Sigmoid colon (tissue), 7 donors: Measurements from ENCODE around the gene GALR3. TPM values are rescaled to one million over a fixed set of nuclear protein-coding genes. Genes with fewer than 3 reads are reported as not detected.

Experiments used
- DNase-seq: peaks from one replicate; pipeline ENCODE4 v3.0.0-alpha.2; 2019
- H3K27ac ChIP-seq, 4 donors: fragments of 200-600 bp; sonication (generic); one replicate each; pipeline ENCODE4 v1.5.1; 2016 to 2019; ENCODE audit warnings: mild to moderate bottlenecking in 1 of 4
- H3K27me3 ChIP-seq, 3 donors: fragments of 200-600 bp; sonication (generic); one replicate each; pipeline ENCODE4 v1.5.1; 2019; ENCODE audit warnings: mild to moderate bottlenecking in 1 of 3
- H3K36me3 ChIP-seq, 4 donors: fragments of 200-600 bp; sonication (generic); one replicate each; pipeline ENCODE4 v1.5.1; 2016 to 2019
- H3K4me1 ChIP-seq, 4 donors: fragments of 200-600 bp; sonication (generic); one replicate each; pipeline ENCODE4 v1.5.1; 2017 to 2019
- H3K4me3 ChIP-seq, 4 donors: fragments of 200-600 bp; sonication (generic); one replicate each; pipeline ENCODE4 v1.5.1; 2017 to 2019; ENCODE audit warnings: mild to moderate bottlenecking in 2 of 4, moderate library complexity in 1 of 4
- H3K9me3 ChIP-seq, 4 donors: fragments of 200-600 bp in 3 of 4; sonication (generic) in 3 of 4; one replicate each; pipeline versions ENCODE4 v1.5.1 to v1.6.1; 2013 to 2019
- EP300 ChIP-seq, 4 donors: sonication (generic); formaldehyde crosslinking; IDR thresholded peaks; one replicate each; pipeline ENCODE4 v1.6.1; 2017; ENCODE audit warnings: antibody characterized with exemption in 4 of 4
- POLR2A ChIP-seq, 2 donors: fragments of 450-650 bp; IDR thresholded peaks; one replicate each; pipeline ENCODE4 v1.6.1; 2016; ENCODE audit warnings: antibody characterized with exemption in 2 of 2, mild to moderate bottlenecking in 2 of 2, moderate library complexity in 2 of 2
- POLR2AphosphoS5 ChIP-seq, 4 donors: sonication (generic); formaldehyde crosslinking; IDR thresholded peaks; one replicate each; pipeline ENCODE4 v1.6.1; 2017; ENCODE audit warnings: antibody characterized with exemption in 4 of 4
- WGBS, 2 donors: extraction: QIAGEN DNeasy Blood & Tissue Kit; methylation state at CpG; one replicate each; pipeline ENCODE4 v1.1.7; 2013; 5-methylcytosine and 5-hydroxymethylcytosine counted together
- intact Hi-C: fragments of 100-400 bp; cut with DNase I; formaldehyde crosslinking; loops from one replicate; pipeline ENCODE4 v1.15.1; 2023
- polyA plus RNA-seq, 3 donors: library from polyadenylated mRNA; stranded (reverse); fragments of 200-250 nt; gene quantifications; one replicate each; pipeline ENCODE4 v1.2.3, GENCODE V29; 2013
- total RNA-seq, 4 donors: library from RNA; depleted of rRNA; stranded (reverse); fragments of >200 nt; gene quantifications; one replicate each; pipeline ENCODE4 v1.1.0, GENCODE V29; 2016
- TF ChIP-seq, protein P1 (sequence below), 4 experiments: fragments of 450-650 bp in 3 of 4; fragments of 200-600 bp in 1 of 4; IDR thresholded peaks; one replicate each; pipeline ENCODE4 v1.5.1; 2016 to 2019; ENCODE audit warnings: antibody characterized with exemption in 4 of 4, mild to moderate bottlenecking in 3 of 4, moderate library complexity in 2 of 4
- donor health status: healthy with polysubstance abuse.
- donor health status: Bipolar disorder and iron deficiency.
- donor health status: healthy.

The GALR3 gene
- total and polyA plus RNA-seq, 7 donors: not detected

DNA sequence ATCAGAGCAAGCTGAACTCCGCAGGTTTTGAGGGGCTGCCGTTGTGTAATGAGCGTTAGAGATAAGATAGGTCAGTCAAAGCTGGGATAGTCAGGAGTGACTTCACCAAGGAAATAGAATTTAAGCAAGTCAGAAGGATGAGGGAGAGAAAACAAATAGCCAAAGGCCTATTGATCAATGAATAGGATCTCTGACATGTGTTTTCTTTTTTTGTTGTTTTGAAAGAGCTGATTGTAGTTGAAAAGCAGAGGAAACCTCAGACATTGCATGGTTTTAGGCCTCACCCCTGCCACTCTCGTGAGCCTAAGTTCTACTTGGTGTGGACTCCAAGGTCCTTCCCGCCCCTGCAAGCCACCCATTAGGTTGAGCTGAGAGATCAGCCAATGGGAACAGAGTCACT, 29.2 kb downstream of the GALR3 start:
- H3K4me1 ChIP-seq: peaks cover 0 to 48% (median 38%) of the 10 kb centered on the region in 4 donors
- no peak overlapping the region for H3K27ac ChIP-seq
- TF ChIP-seq, protein P1, sequence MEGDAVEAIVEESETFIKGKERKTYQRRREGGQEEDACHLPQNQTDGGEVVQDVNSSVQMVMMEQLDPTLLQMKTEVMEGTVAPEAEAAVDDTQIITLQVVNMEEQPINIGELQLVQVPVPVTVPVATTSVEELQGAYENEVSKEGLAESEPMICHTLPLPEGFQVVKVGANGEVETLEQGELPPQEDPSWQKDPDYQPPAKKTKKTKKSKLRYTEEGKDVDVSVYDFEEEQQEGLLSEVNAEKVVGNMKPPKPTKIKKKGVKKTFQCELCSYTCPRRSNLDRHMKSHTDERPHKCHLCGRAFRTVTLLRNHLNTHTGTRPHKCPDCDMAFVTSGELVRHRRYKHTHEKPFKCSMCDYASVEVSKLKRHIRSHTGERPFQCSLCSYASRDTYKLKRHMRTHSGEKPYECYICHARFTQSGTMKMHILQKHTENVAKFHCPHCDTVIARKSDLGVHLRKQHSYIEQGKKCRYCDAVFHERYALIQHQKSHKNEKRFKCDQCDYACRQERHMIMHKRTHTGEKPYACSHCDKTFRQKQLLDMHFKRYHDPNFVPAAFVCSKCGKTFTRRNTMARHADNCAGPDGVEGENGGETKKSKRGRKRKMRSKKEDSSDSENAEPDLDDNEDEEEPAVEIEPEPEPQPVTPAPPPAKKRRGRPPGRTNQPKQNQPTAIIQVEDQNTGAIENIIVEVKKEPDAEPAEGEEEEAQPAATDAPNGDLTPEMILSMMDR (IDR thresholded peaks at IDR 0.05): no peak
- TF ChIP-seq EP300 (IDR thresholded peaks at IDR 0.05) (no peak), POLR2AphosphoS5 (IDR thresholded peaks at IDR 0.05) (no peak), POLR2A (IDR thresholded peaks at IDR 0.05) (no peak)
- no peak overlapping the region for H3K4me3 ChIP-seq
- no peaks in the 10 kb centered on the region for H3K27me3 ChIP-seq
- no peaks in the 10 kb centered on the region for H3K9me3 ChIP-seq
- peaks cover 0 to 56% (median 39%) of the 10 kb centered on the region in 4 donors for H3K36me3 ChIP-seq
- intact Hi-C loops: no loop called here
- WGBS, 2 donors: 86 to 92% methylated on average over 5 of the region's 5 CpGs
- DNase-seq: no peak

DNA sequence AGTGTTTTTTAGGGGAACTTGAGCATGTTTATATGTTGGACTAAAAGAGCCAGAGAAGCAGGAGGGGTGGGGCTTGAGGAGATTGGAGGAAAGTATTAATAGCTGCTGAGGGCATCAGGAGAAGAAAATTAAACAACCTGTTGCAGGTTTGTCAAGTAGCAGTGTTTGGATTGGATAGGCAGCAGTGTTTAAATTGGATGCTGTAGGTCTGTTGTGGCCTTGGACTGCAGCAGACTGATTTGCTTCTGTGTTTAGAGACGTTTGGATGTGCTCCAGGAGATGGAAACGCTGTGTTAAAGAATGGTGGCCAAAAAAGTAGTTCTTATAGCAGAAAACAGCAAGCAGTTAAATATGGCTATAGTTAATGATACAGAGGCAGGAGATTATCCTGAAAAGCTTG, 31.8 kb downstream of the GALR3 start:
- H3K9me3 ChIP-seq: no peaks in the 10 kb centered on the region
- H3K36me3 ChIP-seq: peaks cover 0 to 81% (median 59%) of the 10 kb centered on the region in 4 donors
- no peak overlapping the region for H3K4me3 ChIP-seq
- no peaks in the 10 kb centered on the region for H3K27me3 ChIP-seq
- H3K4me1 ChIP-seq: peaks cover 0 to 37% (median 25%) of the 10 kb centered on the region in 4 donors
- no peak for DNase-seq
- peak overlapping the region; percentile 25 to 61 (median 50) for H3K27ac ChIP-seq
- TF ChIP-seq, protein P1 (IDR thresholded peaks at IDR 0.05): no peak
- peak in 1 of 4 donors; percentile 19 for TF ChIP-seq POLR2AphosphoS5 (IDR thresholded peaks at IDR 0.05)
- intact Hi-C loops: no loop called here
- 60 to 65% methylated on average over 2 of the region's 2 CpGs for WGBS, 2 donors

DNA sequence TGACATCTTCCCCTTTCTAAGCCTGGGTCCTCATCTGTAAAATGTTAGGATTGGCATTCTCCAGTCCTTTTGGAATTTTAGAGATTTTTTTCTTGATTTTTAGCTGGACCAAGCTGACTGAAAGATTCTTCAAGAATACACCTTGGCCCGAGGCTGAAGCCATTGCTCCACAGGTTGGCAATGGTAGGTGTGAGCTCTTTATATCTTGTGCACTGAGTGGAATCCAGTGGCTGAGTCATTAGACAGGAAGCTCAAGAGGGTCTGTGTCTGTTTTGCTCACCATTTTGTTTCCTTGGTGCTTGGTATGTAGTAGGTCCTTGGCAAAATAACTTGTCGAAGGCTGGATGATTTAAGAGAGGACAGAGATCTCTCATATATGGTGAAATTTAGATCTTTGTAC, 32.3 kb downstream of the GALR3 start:
- peaks cover 2 to 86% (median 65%) of the 10 kb centered on the region in 4 donors for H3K36me3 ChIP-seq
- no peaks in the 10 kb centered on the region for H3K27me3 ChIP-seq
- WGBS, 2 donors: 95 to 96% methylated on average over 2 of the region's 2 CpGs
- H3K9me3 ChIP-seq: no peaks in the 10 kb centered on the region
- peaks cover 0 to 32% (median 20%) of the 10 kb centered on the region in 4 donors for H3K4me1 ChIP-seq
- DNase-seq: no peak
- intact Hi-C loops: no loop called here
- TF ChIP-seq POLR2A (IDR thresholded peaks at IDR 0.05) (no peak), EP300 (IDR thresholded peaks at IDR 0.05) (no peak), POLR2AphosphoS5 (IDR thresholded peaks at IDR 0.05) (no peak)
- TF ChIP-seq, protein P1 (IDR thresholded peaks at IDR 0.05): no peak
- peak overlapping the region in 3 of 4 donors; percentile 50 to 61 (median 51) for H3K27ac ChIP-seq
- no peak overlapping the region for H3K4me3 ChIP-seq

DNA sequence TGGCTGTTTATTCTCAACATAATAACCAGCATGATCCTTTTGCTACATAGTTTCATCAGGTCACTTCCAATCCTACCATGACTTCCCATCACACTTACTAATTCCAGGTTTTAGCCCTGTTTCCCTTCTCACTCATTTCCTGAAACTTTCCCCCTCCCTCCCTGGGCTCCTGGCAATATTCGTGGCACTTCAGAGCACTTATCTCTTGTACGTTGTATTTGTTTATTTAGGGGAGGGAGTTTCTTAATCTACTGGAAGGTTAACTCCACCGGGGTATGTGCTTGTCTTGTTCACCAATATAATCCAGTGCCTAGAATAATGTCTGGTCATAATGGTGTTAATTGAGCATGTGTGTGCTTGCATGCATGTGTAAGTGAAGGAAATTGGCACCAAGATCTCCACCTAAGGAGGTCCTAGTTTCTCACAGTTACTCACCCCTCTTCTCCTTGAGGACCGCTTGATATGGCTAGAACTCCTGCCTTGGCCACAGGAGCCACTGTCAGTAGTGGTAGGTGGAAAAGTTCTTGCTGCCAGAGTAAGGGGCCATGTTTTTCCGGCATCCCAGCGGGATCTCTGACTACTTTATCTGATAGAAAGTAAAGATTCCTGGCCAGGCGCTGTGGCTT, 37.7 kb downstream of the GALR3 start:
- H3K27ac ChIP-seq: peak overlapping the region in 1 of 4 donors; percentile 74
- no peak for DNase-seq
- H3K9me3 ChIP-seq: no peaks in the 10 kb centered on the region
- no peak overlapping the region for H3K4me3 ChIP-seq
- intact Hi-C loops: loop anchor here (5.0 kb wide), 1 partner anchor 106 kb away; no protein-coding TSS in a partner anchor
- peaks cover 0 to 23% (median 10%) of the 10 kb centered on the region in 4 donors for H3K4me1 ChIP-seq
- H3K36me3 ChIP-seq: peaks cover 23 to 100% (median 69%) of the 10 kb centered on the region in 4 donors
- TF ChIP-seq POLR2A (IDR thresholded peaks at IDR 0.05) (no peak), POLR2AphosphoS5 (IDR thresholded peaks at IDR 0.05) (no peak), EP300 (IDR thresholded peaks at IDR 0.05) (no peak)
- TF ChIP-seq, protein P1 (IDR thresholded peaks at IDR 0.05): no peak
- H3K27me3 ChIP-seq: no peaks in the 10 kb centered on the region
- WGBS, 2 donors: 60 to 81% methylated on average over 7 of the region's 7 CpGs
